Measurements from ENCODE around the gene USP3. TPM values are rescaled to one million over a fixed set of nuclear protein-coding genes. Genes with fewer than 3 reads are reported as not detected.

The USP3 gene
- total RNA-seq, 1 donor from 2014 or later: 29.5 TPM

DNA sequence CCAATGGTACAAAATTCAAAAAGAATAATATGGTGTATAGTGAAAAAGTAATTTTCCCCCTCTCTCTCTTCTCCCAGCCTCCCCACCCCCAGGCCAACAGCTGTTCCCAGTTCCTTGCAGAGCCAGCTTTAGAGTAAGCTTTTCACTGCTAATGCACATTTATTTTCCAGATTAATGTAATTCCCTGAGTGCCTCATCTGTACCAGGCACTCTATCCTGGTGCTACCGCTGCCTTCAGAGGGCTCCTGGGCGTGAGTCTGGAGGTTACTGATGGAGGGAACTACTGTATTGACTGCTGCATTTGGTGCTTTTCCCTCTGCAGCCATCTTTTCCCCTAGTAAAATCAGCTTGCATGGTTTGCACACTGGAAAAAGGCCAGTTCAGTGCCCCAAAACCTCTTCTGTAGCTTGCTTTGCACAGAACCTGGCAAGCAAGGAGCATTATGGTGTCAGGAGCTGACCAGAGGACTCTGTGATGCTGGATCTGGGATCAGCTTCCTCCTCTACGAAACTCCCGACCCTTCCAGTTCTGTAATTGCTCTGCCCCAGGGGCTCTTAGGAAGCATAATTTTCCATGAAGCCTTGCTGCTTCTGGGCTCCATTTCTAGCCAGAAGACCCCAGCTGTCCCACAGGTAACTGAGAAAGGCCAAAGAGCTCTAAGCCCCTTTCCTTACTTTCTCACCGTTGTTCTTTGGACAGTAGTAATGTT is 8.5 kb upstream of the USP3 start:
- no peak for DNase-seq (ENCODE audit: low read depth in 2 of 2)

DNA sequence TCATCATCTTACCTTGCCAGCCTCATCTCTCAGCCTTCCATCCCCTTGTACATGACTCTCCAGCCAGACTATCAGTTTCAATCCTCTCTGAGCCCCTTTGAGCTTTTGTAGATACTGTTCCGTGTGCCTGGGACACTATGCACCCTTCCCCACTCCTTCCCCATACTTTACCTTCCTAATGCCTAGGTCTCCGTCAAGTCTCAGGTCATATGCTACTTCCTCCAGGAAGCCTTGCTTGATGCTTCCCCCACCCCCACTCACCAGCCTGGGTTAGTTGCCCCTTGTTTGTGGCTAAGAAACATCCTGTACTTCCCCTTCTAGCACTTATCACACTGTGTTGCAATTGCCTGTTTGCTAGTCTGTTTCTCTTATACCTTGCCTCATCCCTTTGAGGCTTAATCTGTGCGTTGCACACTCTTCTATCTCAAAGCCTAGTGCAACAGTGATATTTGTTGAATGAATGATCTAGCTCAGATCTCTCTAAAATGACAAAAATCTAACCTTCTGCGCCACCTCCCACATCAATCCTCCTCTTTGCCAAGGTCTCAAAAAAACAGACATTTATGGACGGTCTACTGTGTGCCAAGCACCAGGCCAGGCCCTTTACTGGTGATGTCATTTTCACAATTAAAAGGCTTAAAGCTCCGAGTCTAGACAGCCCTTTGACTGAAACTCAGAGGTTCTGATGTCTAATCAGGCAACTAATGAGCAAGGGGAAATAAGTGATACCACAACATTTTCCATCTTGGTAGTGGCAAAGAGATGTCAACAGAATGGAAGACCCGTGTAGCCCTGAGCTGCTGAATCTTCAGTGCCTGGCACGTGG is 6.5 kb upstream of the USP3 start:
- no peak for DNase-seq (ENCODE audit: low read depth in 2 of 2)

DNA sequence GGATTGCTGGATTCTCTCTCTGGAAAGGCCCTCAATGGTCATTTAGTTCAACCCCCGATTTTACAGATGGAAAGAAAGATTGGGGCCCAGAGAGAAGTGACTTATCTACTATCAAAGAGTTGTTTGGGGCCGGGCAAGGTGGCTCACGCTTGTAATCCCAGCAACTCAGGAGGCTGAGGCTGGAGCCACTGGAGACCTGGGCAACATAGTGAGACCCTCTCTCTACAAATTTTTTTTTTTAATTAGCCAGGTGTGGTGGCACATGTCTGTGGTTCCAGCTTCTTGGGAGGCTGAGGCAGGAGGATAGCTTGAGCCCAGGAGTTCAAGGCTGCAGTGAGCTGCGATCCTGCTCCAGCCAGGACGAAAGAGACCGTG is 5.2 kb upstream of the USP3 start:
- DNase-seq (ENCODE audit: low read depth in 2 of 2): no peak

DNA sequence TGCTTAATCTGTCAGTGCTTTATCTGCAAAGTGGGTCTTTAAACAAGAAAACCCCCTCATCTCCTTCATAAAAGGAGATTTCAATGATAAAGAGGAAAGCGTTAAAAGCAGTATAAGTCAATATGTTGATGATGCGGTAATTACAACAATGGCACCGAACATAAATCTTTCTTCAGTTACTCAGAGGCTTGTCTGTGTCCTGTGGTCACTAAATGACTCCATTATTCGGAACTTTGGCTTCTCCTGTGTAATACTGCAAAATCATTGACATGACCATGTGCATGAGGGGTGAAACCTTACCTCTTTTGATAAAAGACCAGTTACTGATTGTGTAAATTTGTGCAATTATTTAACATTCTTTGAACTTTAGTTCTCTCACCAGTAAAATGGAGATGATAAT is 4.8 kb upstream of the USP3 start:
- no peak for DNase-seq (ENCODE audit: low read depth in 2 of 2)

DNA sequence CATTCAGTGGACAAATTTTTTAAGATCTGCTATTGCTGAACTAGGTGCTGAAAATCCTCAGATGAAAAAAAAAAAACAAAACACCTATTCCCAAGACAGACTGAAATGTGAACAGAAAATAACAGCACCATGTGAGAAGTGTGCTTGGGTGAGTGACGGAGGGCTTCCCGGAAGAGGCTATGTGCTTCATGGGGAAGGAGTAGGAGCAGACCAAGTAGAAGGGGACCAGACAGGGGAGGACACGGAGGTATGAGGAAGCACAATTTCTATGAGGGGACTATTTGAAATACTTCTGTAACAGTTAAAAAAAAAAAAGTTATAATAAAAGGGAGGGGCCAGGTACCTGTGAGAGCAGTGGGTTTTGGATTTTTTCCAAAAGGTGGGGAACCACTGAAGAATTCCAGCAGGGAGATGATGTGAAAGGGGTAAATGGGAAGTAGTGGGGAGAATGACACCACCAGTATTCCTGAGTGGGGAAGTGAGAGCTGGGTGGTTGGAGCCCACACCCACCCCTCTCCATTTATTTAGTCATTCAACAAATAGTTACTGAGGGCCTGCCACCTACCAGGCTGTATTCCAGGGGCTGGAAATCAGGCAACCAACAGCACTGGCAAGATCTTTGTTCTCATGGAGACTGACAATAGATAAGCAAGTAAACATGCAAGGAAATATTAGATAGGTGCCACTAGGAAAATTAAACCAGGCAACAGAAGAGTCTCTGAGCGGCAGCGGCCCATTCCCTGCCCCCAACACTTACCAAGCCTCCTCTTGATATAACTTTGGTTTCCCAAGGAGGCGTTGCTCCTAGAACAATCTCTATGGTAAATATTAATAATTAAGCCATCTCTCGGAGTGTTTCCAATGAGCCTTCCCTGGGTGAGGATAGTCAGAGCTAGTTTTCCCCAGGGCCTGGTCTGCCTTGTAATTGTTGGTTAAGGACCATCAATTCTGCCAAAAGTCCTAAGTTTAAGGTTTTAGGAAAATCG is 3.8 kb upstream of the USP3 start:
- no peak for DNase-seq (ENCODE audit: low read depth in 2 of 2)

DNA sequence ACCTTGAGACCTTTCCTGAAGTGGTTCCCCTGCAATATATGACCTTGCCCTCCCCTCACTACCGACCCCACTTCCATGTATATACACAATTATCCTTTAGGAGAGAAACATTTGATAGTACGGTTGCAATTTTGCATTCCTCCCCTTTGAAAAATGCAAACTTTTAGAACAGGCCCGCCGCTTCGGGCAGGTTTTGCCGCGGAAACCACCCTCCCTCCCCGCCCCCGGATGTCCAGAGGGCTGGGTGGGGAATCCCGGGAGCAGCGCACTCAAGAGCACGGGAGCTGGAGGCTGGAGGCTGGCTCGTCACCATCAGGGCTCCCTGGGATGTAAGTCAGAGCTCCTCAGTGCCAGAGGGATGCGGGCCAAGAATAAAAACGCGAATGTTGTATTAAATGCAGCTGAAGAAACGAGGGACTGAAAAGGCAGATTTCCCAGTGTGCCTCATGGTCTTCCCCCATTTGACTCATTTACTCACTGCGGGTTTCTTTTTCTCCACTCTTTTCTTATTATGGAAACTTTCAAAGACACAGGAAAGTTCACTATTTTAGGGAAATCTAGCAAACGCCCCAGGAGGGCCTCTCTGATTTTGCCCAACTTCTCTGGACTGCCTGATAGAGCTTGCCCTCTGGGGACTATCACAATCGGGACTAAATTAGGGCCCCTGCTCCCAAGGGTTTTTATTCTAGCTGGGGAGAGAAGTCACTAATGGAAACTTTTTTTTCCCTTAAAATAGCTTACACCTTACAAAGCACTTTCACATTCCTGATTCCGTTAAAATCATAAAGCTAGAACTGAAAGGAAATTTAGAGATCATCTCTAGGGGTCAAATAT is 2.9 kb upstream of the USP3 start:
- peak; percentile 17 to 83 for DNase-seq (ENCODE audit: low read depth in 2 of 2)

DNA sequence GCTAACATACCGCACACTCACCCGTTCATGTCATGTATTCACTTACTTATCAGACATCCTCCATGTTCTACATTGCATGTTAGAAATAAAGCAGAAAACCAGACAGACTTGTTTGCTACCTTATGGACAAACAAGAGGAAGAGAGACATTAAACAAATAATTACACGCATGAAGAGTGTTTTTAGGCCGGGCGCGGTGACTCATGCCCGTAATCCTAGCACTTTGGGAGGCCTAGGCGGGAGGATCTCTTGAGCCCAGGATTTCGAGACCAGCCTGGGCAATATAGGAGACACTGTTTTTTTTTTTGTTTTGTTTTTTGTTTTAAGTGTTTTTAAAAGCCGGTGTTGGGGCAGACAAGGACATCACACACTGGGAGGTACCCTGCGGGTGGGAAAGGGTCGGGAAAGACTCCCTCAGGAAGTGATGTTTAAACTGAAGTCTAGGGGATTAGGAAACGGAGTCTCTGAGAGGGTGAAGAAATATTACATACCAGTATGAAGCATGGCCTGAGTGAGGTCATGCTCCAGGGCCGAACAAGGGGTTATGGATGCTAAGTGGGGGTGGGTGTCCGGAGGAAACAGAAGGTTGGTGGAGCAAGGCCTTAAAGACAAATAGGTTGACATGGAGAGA is 2.1 kb upstream of the USP3 start:
- no peak for DNase-seq (ENCODE audit: low read depth in 2 of 2)

DNA sequence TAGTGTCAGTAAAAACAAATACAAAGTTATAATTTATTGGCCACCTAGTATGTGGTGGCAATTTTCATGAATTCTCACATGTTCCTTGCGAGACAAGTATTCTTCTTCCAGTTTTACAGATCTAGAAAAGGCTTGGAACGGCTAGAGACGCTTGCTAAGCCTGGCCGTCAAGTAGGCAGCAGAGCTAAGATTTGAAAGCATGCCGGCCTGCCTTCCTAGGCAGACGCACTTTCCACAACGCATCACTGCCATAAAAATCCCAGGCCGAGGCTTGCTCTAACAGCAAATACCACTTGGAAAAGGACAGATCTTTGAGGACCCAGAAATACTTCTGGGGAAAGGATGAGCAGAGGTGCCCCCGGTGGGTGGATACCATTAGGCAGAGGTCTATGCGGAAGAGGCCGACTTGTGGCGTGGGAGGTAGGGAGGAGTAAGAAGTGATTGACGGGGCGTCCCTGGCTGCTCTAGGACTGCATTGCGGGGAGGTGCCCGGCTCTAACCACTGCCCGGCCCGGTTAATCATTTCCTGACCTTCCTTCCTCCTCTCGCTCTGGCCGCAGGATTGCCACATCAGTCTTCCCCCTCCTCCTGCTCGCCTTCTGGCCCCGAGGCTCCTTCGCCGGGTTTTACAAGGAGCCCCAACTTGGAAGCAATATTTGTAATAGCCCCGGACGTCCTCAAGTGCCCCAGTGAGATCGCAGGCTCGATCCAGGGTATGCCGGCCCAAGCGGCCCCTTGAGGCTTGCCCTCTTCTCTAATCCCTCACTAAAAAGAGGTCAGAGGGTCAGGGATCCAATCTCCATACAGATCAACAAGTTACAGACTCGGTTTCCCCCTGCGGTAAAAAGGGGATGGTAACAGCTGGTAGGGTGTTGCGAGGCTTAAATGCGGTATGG is 1.3 kb upstream of the USP3 start:
- peak; percentile 30 to 89 for DNase-seq (ENCODE audit: low read depth in 2 of 2)

DNA sequence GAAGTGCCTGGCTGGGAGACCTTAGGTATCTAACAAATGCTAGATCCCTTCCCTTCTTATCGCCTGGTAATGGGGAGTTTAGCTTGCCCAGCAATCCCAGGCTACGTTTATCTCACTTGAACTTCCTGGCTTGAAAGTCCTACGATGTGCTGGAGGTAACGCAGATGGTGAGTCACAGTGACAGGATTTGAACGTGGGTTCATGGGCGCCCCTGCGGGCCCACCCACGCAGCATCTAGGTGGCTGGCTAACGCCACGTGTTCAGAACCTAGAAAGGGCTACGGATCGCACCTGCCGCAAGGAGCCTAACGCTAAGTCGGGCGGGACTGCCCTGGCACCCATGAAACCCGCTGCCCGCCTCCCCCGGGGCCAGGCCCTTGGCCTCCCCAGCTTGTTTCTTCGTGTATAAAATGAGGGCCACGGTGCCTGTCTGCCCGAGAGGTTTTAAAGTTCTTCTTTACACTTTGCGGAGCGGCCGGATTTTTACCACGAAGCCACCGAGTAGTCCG is 600 bp upstream of the USP3 start:
- peak; percentile 62 to 91 for DNase-seq (ENCODE audit: low read depth in 2 of 2)

DNA sequence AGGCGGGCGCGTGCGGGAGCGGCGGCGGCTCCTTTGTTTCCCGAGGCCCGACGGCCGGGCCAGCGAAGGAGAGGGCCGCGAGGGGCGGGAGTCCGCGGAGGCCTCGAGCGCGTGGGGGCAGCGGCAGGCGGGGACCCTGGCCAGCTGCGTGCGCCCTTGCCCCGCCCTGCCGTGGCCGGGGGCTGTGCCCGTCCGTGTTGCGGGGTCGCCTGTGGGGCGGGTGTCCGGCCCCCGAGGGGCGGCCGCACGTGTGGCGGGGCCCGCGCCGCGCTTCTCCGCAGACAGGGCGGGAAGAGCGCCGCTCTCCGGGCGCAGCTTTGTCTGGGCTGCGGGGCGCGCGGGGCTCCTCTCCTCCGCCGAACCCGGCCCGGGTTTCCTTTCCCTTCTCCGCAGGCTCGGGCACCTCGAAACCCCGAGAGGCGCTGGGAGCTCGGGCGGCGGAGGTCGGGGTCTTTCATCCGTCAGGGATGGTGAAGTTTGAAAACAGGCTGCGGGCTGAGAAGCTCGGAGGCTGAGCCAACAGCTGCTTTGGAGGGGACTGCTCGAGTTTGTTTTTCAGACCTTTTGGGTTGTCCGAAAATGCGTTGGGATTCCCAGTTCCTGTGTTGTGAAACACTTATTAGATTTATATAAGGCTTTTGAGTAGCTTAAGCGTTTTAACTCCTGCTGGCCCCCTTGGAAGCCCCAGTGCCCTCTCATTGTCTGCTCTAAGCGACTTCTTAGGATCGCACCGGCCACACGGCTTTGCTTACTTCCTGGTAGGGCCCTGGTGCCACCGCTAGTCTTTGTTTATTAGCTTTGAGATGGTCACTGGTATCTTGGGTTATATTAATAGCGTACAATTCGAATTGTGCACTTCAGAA is 817 bp downstream of the USP3 start:
- peak; percentile 14 to 78 for DNase-seq (ENCODE audit: low read depth in 2 of 2)

DNA sequence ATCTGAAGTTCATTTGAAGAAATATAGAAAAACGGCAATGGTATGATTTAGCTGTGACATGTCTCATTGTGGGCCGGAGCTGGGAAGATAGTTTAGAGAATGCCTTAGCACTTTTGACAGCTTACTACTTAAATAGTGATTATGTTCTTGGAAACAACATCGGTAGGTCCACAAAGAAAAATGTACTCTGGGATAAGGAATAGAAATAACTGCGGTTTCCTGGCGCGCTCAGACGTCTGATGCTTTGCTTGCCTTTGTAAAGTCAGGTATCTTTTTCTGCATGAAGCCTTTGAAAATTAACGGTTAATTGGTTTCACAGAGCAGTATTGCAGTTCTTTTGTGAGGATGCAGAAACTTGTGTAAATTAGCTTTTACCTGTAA is 1.4 kb downstream of the USP3 start:
- DNase-seq (ENCODE audit: low read depth in 2 of 2): no peak

DNA sequence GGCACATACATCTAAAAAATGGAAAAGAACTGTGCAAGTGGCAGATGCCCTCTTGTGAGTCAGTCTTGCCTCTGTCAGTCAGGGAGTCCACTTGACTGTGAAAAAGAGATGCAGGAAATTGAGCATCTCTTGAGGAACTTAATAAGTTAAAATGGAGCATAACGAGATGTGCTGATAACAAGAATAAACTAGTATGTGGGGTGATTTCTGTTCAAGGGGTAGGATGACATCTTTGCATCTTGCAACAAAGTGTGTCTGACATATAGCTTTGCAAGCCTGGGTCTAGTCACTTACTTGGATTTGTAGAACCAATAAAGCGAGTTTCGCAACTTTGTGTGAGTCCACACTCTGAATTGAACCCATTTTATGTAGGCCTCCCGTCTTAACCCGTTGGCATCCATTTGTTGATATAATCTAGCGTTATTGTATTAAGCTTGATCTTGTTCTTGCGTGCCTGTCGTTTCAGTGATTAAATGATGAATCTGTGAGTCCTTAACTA is 2.2 kb downstream of the USP3 start:
- no peak for DNase-seq (ENCODE audit: low read depth in 2 of 2)

DNA sequence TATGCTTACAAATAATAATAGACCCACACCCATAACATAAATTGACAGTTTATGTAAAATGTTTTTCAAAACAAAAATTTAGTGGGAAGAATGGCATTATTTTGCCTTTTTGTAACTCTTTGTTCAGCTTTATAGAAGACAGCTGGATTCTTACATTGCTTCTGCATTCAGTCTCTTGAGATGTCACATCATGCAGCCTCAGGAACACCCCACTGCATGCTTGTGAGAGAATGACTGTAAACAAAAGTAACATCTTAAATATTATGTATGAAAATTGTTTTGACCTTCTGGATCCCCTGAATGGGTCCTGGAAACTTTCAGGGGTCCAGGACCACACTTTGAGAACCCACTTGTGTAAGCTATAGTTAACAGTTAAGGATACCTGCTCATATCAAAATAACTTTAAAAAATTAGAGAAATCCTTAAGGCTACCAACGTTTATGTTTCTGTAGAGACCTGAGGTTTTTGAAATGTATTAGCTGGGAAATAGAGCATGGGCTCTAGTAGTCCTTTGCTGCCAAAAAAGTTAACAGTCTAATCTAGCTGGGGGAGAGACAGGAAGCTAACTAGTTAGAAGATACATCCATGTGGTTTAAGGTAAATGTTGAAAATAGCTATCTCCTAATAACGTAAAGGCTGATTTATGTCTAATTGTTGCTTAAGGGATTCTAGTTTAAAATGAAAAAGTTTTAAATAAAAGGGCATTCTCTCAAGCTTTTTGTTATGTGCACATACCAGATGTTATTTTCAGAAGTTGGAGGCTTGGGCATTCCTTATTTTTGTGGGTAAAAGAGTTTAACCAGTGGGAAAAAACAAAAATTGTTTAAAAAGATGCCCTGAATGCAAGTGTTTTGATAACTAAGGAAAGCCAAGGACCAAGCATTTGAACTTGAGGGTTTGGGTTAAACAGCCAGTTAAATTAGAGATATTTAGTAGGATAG is 3.8 kb downstream of the USP3 start:
- DNase-seq (ENCODE audit: low read depth in 2 of 2): no peak

DNA sequence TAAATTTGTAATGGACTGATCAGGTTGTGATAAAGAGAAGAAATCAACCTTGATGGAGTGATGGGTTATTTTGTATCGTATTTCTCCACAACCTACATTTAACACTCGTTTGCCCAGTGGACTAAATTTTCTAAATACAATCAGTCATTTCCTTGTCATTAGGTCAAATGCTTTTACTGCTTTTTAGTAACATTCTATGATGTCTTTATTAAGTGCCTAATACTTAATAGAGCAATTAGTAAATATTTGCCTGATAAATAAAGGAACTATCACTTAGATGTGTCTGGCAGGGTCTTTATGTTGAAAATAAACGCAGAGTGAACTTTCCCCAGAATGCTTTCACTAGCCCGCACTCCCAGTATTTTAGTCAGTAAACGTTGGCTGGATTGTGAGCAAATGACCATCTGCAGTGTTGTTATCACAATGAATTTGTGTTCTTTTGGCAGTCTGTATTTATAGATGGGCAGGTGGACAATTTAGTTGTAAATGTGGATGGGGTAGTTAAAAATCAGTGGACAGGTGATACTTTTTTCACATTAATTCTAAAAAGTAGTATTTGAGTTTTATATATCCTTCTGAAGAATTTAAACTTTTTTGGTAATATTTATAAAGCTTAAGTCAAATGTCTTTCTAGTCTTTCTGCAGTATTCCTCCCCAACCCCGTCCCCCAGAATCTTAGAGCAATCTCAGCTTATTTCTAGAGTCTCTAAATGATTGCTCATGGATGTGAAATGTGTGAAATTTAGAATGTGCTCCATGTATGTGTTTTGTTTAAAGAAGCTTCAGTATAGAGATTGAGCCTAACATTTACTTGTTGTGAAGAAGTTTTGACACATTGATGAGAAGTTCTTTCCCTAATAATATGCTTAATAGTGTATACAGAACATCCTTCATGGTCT is 4.9 kb downstream of the USP3 start:
- no peak for DNase-seq (ENCODE audit: low read depth in 2 of 2)

DNA sequence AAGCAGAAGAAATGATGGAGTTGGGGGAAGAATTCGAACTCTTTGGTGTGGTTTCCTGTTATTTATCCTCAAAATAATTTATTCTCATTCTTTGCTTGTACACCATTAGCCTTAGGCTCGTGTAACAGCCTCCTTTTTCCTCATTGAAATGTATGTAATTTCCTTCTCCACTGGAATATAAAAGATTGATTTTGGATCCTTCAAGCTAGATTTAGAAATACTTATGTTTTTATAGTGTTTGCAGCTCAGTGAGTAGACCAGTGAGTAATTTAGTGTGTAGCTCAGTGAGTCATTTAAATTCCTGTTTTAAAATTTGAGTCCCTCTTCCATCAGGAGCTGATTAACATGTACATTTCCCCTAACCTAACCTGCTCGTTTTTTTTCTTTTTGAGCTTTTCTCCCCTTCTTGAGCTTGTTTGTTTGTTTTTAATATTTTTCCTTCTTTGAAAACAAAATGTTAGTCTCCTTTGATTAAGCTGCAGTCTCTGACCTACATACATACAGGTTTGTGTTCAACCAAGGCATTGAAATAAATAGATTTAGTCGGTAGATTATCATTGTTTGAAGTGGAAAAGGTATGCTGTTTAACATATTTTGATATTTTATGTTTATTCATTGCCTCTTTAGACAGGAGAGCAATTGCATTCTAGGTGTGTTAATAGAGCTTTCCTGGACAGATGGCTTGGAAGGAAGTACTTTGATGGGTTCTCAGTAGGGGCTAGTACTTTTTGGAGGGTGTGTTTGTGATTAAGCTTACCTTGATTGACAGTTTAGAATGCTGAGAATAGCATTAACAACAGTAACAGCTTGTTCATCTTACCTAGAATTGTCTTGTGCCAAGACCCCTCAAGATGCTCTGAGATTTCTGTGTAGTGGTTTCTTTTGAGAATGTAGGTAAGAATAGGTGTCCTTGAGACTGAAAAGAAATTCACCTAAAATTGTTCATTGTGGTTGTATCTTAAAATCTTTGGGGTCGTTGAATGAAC is 5.9 kb downstream of the USP3 start:
- DNase-seq (ENCODE audit: low read depth in 2 of 2): peak in 1 of 2 donors; percentile 66
